Measurements from ENCODE around the gene GLB1L.

The GLB1L gene

GRCh38 chr2:219213486-219214071 lies 31.7 kb downstream of the GLB1L start:
- no peaks in the 10 kb centered on the region for H4K20me1 ChIP-seq (ENCODE audit: insufficient read depth)
- H3K9ac ChIP-seq = no peak overlapping the region
- no peaks in the 10 kb centered on the region for H3K27me3 ChIP-seq (ENCODE audit: insufficient read depth, low read depth)
- no peak overlapping the region for H3K4me3 ChIP-seq (IDR thresholded peaks at IDR 0.05; ENCODE audit: insufficient read depth, low read depth, low read length)
- no peaks in the 10 kb centered on the region for H3K36me3 ChIP-seq (ENCODE audit: insufficient read depth)
- peaks cover 14% of the 10 kb centered on the region for H3K4me1 ChIP-seq (ENCODE audit: low read depth, poor library complexity, severe bottlenecking)
- H3K79me2 ChIP-seq (ENCODE audit: insufficient read depth, low read depth) = no peaks in the 10 kb centered on the region
- H3K27ac ChIP-seq = no peak overlapping the region
- no peak for TF ChIP-seq CTCF (conservative IDR thresholded peaks at IDR 0.05; ENCODE audit: low read depth, low read length)
- H3K4me2 ChIP-seq = no peak overlapping the region
- no peak overlapping the region for H2AFZ ChIP-seq (ENCODE audit: low read depth)

- Histone ChIP-seq H3K9ac (no peak overlapping the region), H3K36me3 (ENCODE audit: insufficient read depth) (no peaks in the 10 kb centered on the region), H3K4me3 (IDR thresholded peaks at IDR 0.05; ENCODE audit: insufficient read depth, low read depth, low read length) (no peak overlapping the region), H3K79me2 (ENCODE audit: insufficient read depth, low read depth) (no peaks in the 10 kb centered on the region), H3K27ac (no peak overlapping the region), H3K4me2 (no peak overlapping the region), H2AFZ (ENCODE audit: low read depth) (no peak overlapping the region), H3K4me1 (ENCODE audit: low read depth, poor library complexity, severe bottlenecking) (peaks cover 14% of the 10 kb centered on the region), H3K27me3 (ENCODE audit: insufficient read depth, low read depth) (no peaks in the 10 kb centered on the region), H4K20me1 (ENCODE audit: insufficient read depth) (no peaks in the 10 kb centered on the region)
- TF ChIP-seq CTCF (conservative IDR thresholded peaks at IDR 0.05; ENCODE audit: low read depth, low read length) = no peak
Measured at GRCh38 chr2:219213026-219213415, 32.2 kb downstream of the GLB1L start.

GRCh38 chr2:219210886-219211362 lies 34.3 kb downstream of the GLB1L start:
- Histone ChIP-seq H3K4me3 (IDR thresholded peaks at IDR 0.05; ENCODE audit: insufficient read depth, low read depth, low read length) (no peak overlapping the region), H3K4me2 (no peak overlapping the region), H3K4me1 (ENCODE audit: low read depth, poor library complexity, severe bottlenecking) (peaks cover 9% of the 10 kb centered on the region), H3K27me3 (ENCODE audit: insufficient read depth, low read depth) (no peaks in the 10 kb centered on the region), H2AFZ (ENCODE audit: low read depth) (no peak overlapping the region), H3K9ac (no peak overlapping the region), H3K79me2 (ENCODE audit: insufficient read depth, low read depth) (no peaks in the 10 kb centered on the region), H3K36me3 (ENCODE audit: insufficient read depth) (no peaks in the 10 kb centered on the region), H4K20me1 (ENCODE audit: insufficient read depth) (no peaks in the 10 kb centered on the region), H3K27ac (no peak overlapping the region)
- no peak for TF ChIP-seq CTCF (conservative IDR thresholded peaks at IDR 0.05; ENCODE audit: low read depth, low read length)

GRCh38 chr2:219210196-219210885 lies 34.9 kb downstream of the GLB1L start:
- Histone ChIP-seq H3K4me1 (ENCODE audit: low read depth, poor library complexity, severe bottlenecking) (peaks cover 15% of the 10 kb centered on the region), H3K27ac (no peak overlapping the region), H3K4me2 (no peak overlapping the region), H2AFZ (ENCODE audit: low read depth) (no peak overlapping the region), H4K20me1 (ENCODE audit: insufficient read depth) (no peaks in the 10 kb centered on the region), H3K27me3 (ENCODE audit: insufficient read depth, low read depth) (no peaks in the 10 kb centered on the region), H3K79me2 (ENCODE audit: insufficient read depth, low read depth) (no peaks in the 10 kb centered on the region), H3K4me3 (IDR thresholded peaks at IDR 0.05; ENCODE audit: insufficient read depth, low read depth, low read length) (no peak overlapping the region), H3K9ac (no peak overlapping the region), H3K36me3 (ENCODE audit: insufficient read depth) (no peaks in the 10 kb centered on the region)
- no peak for TF ChIP-seq CTCF (conservative IDR thresholded peaks at IDR 0.05; ENCODE audit: low read depth, low read length)

All from KMS-11 (cell line).